ENCODE results near the gene TOMM70. TPM values are rescaled to one million over a fixed set of nuclear protein-coding genes. Genes with fewer than 3 reads are reported as not detected.
A peak's percentile ranks its signal among the peaks of the same experiment; 100 is the strongest.

The TOMM70 gene
- total RNA-seq, 5 donors from 2014 or later (not counting 1 experiment from before 2014, with no cell fraction given), result 23.5 to 33.9 (median 33.6) TPM

GRCh38 chr3:100399341-100400071 is 1.4 kb downstream of the TOMM70 start:
- Histone ChIP-seq H3K9me3 (no peaks in the 10 kb centered on the region), H3K27me3 (replicated peaks in 1 of 2; ENCODE audit: control insufficient read depth in 2 of 2, extremely low read depth in 1 of 2, insufficient read depth in 2 of 2, low read length in 1 of 2) (no peaks in the 10 kb centered on the region), H3K4me1 (ENCODE audit: control insufficient read depth in 1 of 2, extremely low read depth in 1 of 2, insufficient read depth in 2 of 2, low read length in 2 of 2) (peaks cover 23 to 28% of the 10 kb centered on the region in 2 experiments), H3K36me3 (ENCODE audit: control insufficient read depth in 2 of 2, extremely low read depth in 1 of 2, insufficient read depth in 1 of 2, low read length in 1 of 2) (no peaks in the 10 kb centered on the region), H3K27ac (ENCODE audit: low read length) (no peak overlapping the region), H3K4me3 (ENCODE audit: control insufficient read depth in 1 of 2, extremely low read depth in 1 of 2, low read length in 1 of 2) (peak overlapping the region; percentile 77 to 99)
- Mint-ChIP-seq H3K9me3 (no peaks in the 10 kb centered on the region), H3K27ac (peak overlapping the region in 1 of 2 donors; percentile 41), H3K36me3 (no peaks in the 10 kb centered on the region), H3K4me1 (peaks cover 73 to 75% (median 75%) of the 10 kb centered on the region in 3 donors), H3K27me3 (no peaks in the 10 kb centered on the region), H3K4me3 (peak overlapping the region; percentile 93 to 98 (median 94))
- DNase-seq, result no peak
- POLR2A ChIA-PET, result interaction anchor here (0.6 to 1.1 kb wide), 3 partner anchors 12 to 311 kb away, joined by 3 to 4 read pairs (median 3); no protein-coding TSS in a partner anchor
- WGBS (ENCODE audit: insufficient coverage), result 100% methylated on average over 1 of the region's 9 CpGs
- ATAC-seq (replicated peaks in 1 of 4), result no peak
- CTCF ChIA-PET, result interaction anchor here (0.7 to 1.0 kb wide), 3 partner anchors 10 to 311 kb away, joined by 3 to 5 read pairs (median 3); no protein-coding TSS in a partner anchor

- H3K4me3 Mint-ChIP-seq, result no peak overlapping the region
- CTCF ChIA-PET, result no interaction called here
Observed at GRCh38 chr3:100396967-100397366, 3.9 kb downstream of the TOMM70 start.

GRCh38 chr3:100395679-100396431 is 5.0 kb downstream of the TOMM70 start:
- no peaks in the 10 kb centered on the region for H3K9me3 ChIP-seq
- Mint-ChIP-seq H3K4me3 (no peak overlapping the region), H3K27me3 (no peaks in the 10 kb centered on the region), H3K27ac (no peak overlapping the region), H3K36me3 (peaks cover 3% of the 10 kb centered on the region), H3K4me1 (peaks cover 63 to 68% (median 65%) of the 10 kb centered on the region in 3 donors), H3K9me3 (no peaks in the 10 kb centered on the region)
- POLR2A ChIA-PET, result interaction anchor here in 1 of 2 donors (0.6 to 0.7 kb wide), 2 partner anchors 97 to 1469 kb away, joined by 6 to 7 read pairs; no protein-coding TSS in a partner anchor
- CTCF ChIA-PET, result interaction anchor here (0.6 kb wide), 3 partner anchors 7 to 196 kb away, joined by 3 to 6 read pairs (median 3); no protein-coding TSS in a partner anchor
- peaks cover 0 to 2% of the 10 kb centered on the region in 2 donors for H3K36me3 ChIP-seq (ENCODE audit: control insufficient read depth in 2 of 2, extremely low read depth in 1 of 2, insufficient read depth in 1 of 2, low read length in 1 of 2)
- H3K4me3 ChIP-seq (ENCODE audit: control insufficient read depth in 1 of 2, extremely low read depth in 1 of 2, low read length in 1 of 2), result no peak overlapping the region
- H3K4me1 ChIP-seq (ENCODE audit: control insufficient read depth in 1 of 2, extremely low read depth in 1 of 2, insufficient read depth in 2 of 2, low read length in 2 of 2), result peaks cover 12 to 19% of the 10 kb centered on the region in 2 experiments
- no peak overlapping the region for H3K27ac ChIP-seq (ENCODE audit: low read length)
- ATAC-seq (replicated peaks in 1 of 4), result no peak
- no peak for DNase-seq
- 20% methylated on average over 1 of the region's 2 CpGs for WGBS (ENCODE audit: insufficient coverage)
- H3K27me3 ChIP-seq (replicated peaks in 1 of 2; ENCODE audit: control insufficient read depth in 2 of 2, extremely low read depth in 1 of 2, insufficient read depth in 2 of 2, low read length in 1 of 2), result no peaks in the 10 kb centered on the region

More at GRCh38 chr3:100396967-100397366, 3.9 kb downstream of the TOMM70 start:
- H3K9me3 ChIP-seq, result no peaks in the 10 kb centered on the region
- WGBS (ENCODE audit: insufficient coverage), result no CpG with 5 or more reads among the region's 2 CpGs
- H3K36me3 ChIP-seq (ENCODE audit: control insufficient read depth in 2 of 2, extremely low read depth in 1 of 2, insufficient read depth in 1 of 2, low read length in 1 of 2), result no peaks in the 10 kb centered on the region
- ATAC-seq (replicated peaks in 1 of 4) (no peak), DNase-seq (no peak)
- POLR2A ChIA-PET, result no interaction called here
- no peaks in the 10 kb centered on the region for H3K9me3 Mint-ChIP-seq
- no peak overlapping the region for H3K4me3 ChIP-seq (ENCODE audit: control insufficient read depth in 1 of 2, extremely low read depth in 1 of 2, low read length in 1 of 2)
- peaks cover 67 to 69% (median 68%) of the 10 kb centered on the region in 3 donors for H3K4me1 Mint-ChIP-seq
- H3K27ac Mint-ChIP-seq, result no peak overlapping the region
- no peaks in the 10 kb centered on the region for H3K27me3 Mint-ChIP-seq
- peaks cover 12 to 19% of the 10 kb centered on the region in 2 experiments for H3K4me1 ChIP-seq (ENCODE audit: control insufficient read depth in 1 of 2, extremely low read depth in 1 of 2, insufficient read depth in 2 of 2, low read length in 2 of 2)
- H3K36me3 Mint-ChIP-seq, result peaks cover 3% of the 10 kb centered on the region
- no peaks in the 10 kb centered on the region for H3K27me3 ChIP-seq (replicated peaks in 1 of 2; ENCODE audit: control insufficient read depth in 2 of 2, extremely low read depth in 1 of 2, insufficient read depth in 2 of 2, low read length in 1 of 2)
- H3K27ac ChIP-seq (ENCODE audit: low read length), result no peak overlapping the region

GRCh38 chr3:100389025-100389424 is 11.9 kb downstream of the TOMM70 start:
- Mint-ChIP-seq H3K27ac (no peak overlapping the region), H3K4me1 (peaks cover 32 to 37% (median 32%) of the 10 kb centered on the region in 3 donors), H3K9me3 (peaks cover 0 to 12% (median 4%) of the 10 kb centered on the region in 3 donors), H3K27me3 (no peaks in the 10 kb centered on the region), H3K36me3 (peaks cover 28% of the 10 kb centered on the region), H3K4me3 (no peak overlapping the region)
- Histone ChIP-seq H3K4me3 (ENCODE audit: control insufficient read depth in 1 of 2, extremely low read depth in 1 of 2, low read length in 1 of 2) (no peak overlapping the region), H3K4me1 (ENCODE audit: control insufficient read depth in 1 of 2, extremely low read depth in 1 of 2, insufficient read depth in 2 of 2, low read length in 2 of 2) (peaks cover 0 to 3% of the 10 kb centered on the region in 2 experiments), H3K27me3 (replicated peaks in 1 of 2; ENCODE audit: control insufficient read depth in 2 of 2, extremely low read depth in 1 of 2, insufficient read depth in 2 of 2, low read length in 1 of 2) (no peaks in the 10 kb centered on the region), H3K27ac (ENCODE audit: low read length) (no peak overlapping the region), H3K9me3 (peaks cover 8% of the 10 kb centered on the region), H3K36me3 (ENCODE audit: control insufficient read depth in 2 of 2, extremely low read depth in 1 of 2, insufficient read depth in 1 of 2, low read length in 1 of 2) (peaks cover 0 to 20% of the 10 kb centered on the region in 2 donors)
- ChIA-PET CTCF (no interaction called here), POLR2A (interaction anchor here in 1 of 2 donors (0.6 kb wide), 1 partner anchor 1660 kb away, joined by 11 read pairs; no protein-coding TSS in a partner anchor)
- no CpG with 5 or more reads among the region's 1 CpG for WGBS (ENCODE audit: insufficient coverage)
- ATAC-seq (replicated peaks in 1 of 4), result no peak
- DNase-seq, result no peak

- Histone ChIP-seq H3K4me1 (ENCODE audit: control insufficient read depth in 1 of 2, extremely low read depth in 1 of 2, insufficient read depth in 2 of 2, low read length in 2 of 2) (peaks cover 0 to 3% of the 10 kb centered on the region in 2 experiments), H3K36me3 (ENCODE audit: control insufficient read depth in 2 of 2, extremely low read depth in 1 of 2, insufficient read depth in 1 of 2, low read length in 1 of 2) (peaks cover 0 to 41% of the 10 kb centered on the region in 2 donors), H3K4me3 (ENCODE audit: control insufficient read depth in 1 of 2, extremely low read depth in 1 of 2, low read length in 1 of 2) (no peak overlapping the region), H3K27ac (ENCODE audit: low read length) (no peak overlapping the region), H3K27me3 (replicated peaks in 1 of 2; ENCODE audit: control insufficient read depth in 2 of 2, extremely low read depth in 1 of 2, insufficient read depth in 2 of 2, low read length in 1 of 2) (no peaks in the 10 kb centered on the region), H3K9me3 (peaks cover 8% of the 10 kb centered on the region)
- ATAC-seq (replicated peaks in 1 of 4) (no peak), DNase-seq (no peak)
- ChIA-PET CTCF (interaction anchor here in 1 of 2 donors (0.6 kb wide), 1 partner anchor 79 kb away, joined by 5 read pairs; no protein-coding TSS in a partner anchor), POLR2A (interaction anchor here (0.6 to 1.0 kb wide), 6 partner anchors 12 to 1462 kb away, joined by 3 to 9 read pairs (median 3); no protein-coding TSS in a partner anchor)
- Mint-ChIP-seq H3K27ac (no peak overlapping the region), H3K27me3 (no peaks in the 10 kb centered on the region), H3K4me3 (no peak overlapping the region), H3K4me1 (peaks cover 15 to 22% (median 17%) of the 10 kb centered on the region in 3 donors), H3K36me3 (peaks cover 35% of the 10 kb centered on the region), H3K9me3 (peaks cover 0 to 12% (median 4%) of the 10 kb centered on the region in 3 donors)
Observed at GRCh38 chr3:100386437-100387074, 14.3 kb downstream of the TOMM70 start.

All from T-cell (primary cell).